HCT116 (cell line): ENCODE measurements around the gene ADARB2. TPM values are rescaled to one million over a fixed set of nuclear protein-coding genes. Genes with fewer than 3 reads are reported as not detected.

Experiments used
- ATAC-seq: fragments of 200-7000 bp; cut with Tn5 transposase; 2 replicates; pipeline ENCODE4 v1.9.1; 2020; ENCODE audit warnings: mild to moderate bottlenecking, moderate library complexity
- BruUV-seq: library from RNA; stranded (reverse); fragments of 400-500 nt; replicated peaks from 2 replicates; lab custom pipeline; 2021; lab: Mats Ljungman, UMichigan
- CTCF ChIA-PET: fragments of 300-600 bp; sonication (Branson Sonifier 250); formaldehyde crosslinking; loops from one replicate; lab custom pipeline; 2021; ENCODE audit warnings: antibody characterized with exemption; lab: Charles Lee
- POLR2A ChIA-PET: fragments of 300-600, 350-600 bp; sonication (Branson Sonifier 250); formaldehyde crosslinking; loops from one replicate; lab custom pipeline; 2021; ENCODE audit warnings: antibody characterized with exemption; lab: Charles Lee
- RAD21 ChIA-PET, 2 experiments: fragments of 300-600 bp; sonication (Branson Sonifier 250); formaldehyde crosslinking; loops; one replicate each; lab custom pipeline; 2023; ENCODE audit warnings: low total read pairs in 2 of 2; ENCODE audit not compliant: uncharacterized antibody in 2 of 2, unreplicated experiment in 2 of 2, low non-redundant PET in 1 of 2; lab: Charles Lee
- DNase-seq: peaks from one replicate; pipeline ENCODE4 v3.0.0-alpha.2; 2010; ENCODE audit warnings: low read depth, low spot score
- H2AFZ ChIP-seq: fragments of 200-600 bp; shearing (Covaris generic), sonication (generic); 2 replicates; pipeline ENCODE4 v1.6.1; 2017; ENCODE audit warnings: low read depth, mixed run types, mixed read lengths, antibody characterized with exemption, low read length; ENCODE audit not compliant: poor library complexity, severe bottlenecking
- H3K27ac ChIP-seq: 2 replicates; pipeline ENCODE4 v1.5.1; 2012; ENCODE audit warnings: low read depth, low read length
- H3K27me3 ChIP-seq: fragments of 200-600 bp; sonication (generic); 2 replicates; pipeline ENCODE4 v1.6.1; 2016; ENCODE audit warnings: mixed run types, low read length, mixed read lengths; ENCODE audit not compliant: insufficient read depth
- H3K36me3 ChIP-seq, 2 experiments: fragments of 200-500 bp in 1 of 2; fragments of 200-600 bp in 1 of 2; sonication (Bioruptor generic) in 1 of 2; sonication (generic) in 1 of 2; 2 replicates each; pipeline versions ENCODE4 v1.5.1 to v1.6.1; 2014 to 2016; ENCODE audit warnings: low read length in 2 of 2, inconsistent platforms in 1 of 2, mixed read lengths in 1 of 2, mixed run types in 1 of 2; ENCODE audit not compliant: insufficient read depth in 2 of 2, control insufficient read depth in 1 of 2
- H3K4me1 ChIP-seq, 2 experiments: fragments of 200-600 bp in 1 of 2; sonication (generic) in 1 of 2; 2 replicates each; pipeline versions ENCODE4 v1.5.1 to v1.6.1; 2012 to 2017; ENCODE audit warnings: low read length in 2 of 2, inconsistent platforms in 1 of 2, mild to moderate bottlenecking in 1 of 2, mixed read lengths in 1 of 2, mixed run types in 1 of 2, moderate library complexity in 1 of 2; ENCODE audit not compliant: insufficient read depth in 2 of 2, control insufficient read depth in 1 of 2
- H3K4me2 ChIP-seq: fragments of 200-600 bp; sonication (generic); 2 replicates; pipeline ENCODE4 v1.6.1; 2017; ENCODE audit warnings: mixed run types, low read length, mixed read lengths
- H3K4me3 ChIP-seq, 2 experiments: fragments of 200-600 bp in 1 of 2; sonication (generic) in 1 of 2; replicated peaks in 1 of 2; 2 replicates each; pipeline ENCODE4 v1.5.1; 2011 to 2016; ENCODE audit warnings: low read length in 2 of 2, control low read depth in 1 of 2, low read depth in 1 of 2, mild to moderate bottlenecking in 1 of 2, mixed read lengths in 1 of 2, mixed run types in 1 of 2
- H3K79me2 ChIP-seq: fragments of 200-600 bp; sonication (generic); 2 replicates; pipeline ENCODE4 v1.6.1; 2017; ENCODE audit warnings: mild to moderate bottlenecking, mixed run types, low read length, moderate library complexity, mixed read lengths; ENCODE audit not compliant: insufficient read depth
- H3K9ac ChIP-seq: fragments of 200-600 bp; sonication (generic); 2 replicates; pipeline ENCODE4 v1.6.1; 2016; ENCODE audit warnings: low read length, mixed read lengths
- H3K9me2 ChIP-seq: fragments of 200-600 bp; sonication (generic), shearing (Covaris generic); 2 replicates; pipeline ENCODE4 v1.6.1; 2017; ENCODE audit warnings: mixed run types, mild to moderate bottlenecking, moderate library complexity; ENCODE audit not compliant: insufficient read depth
- H3K9me3 ChIP-seq, 2 experiments: fragments of 200-500 bp in 1 of 2; fragments of 200-600 bp in 1 of 2; sonication (Bioruptor generic) in 1 of 2; sonication (generic) in 1 of 2; 2 replicates each; pipeline ENCODE4 v1.6.1; 2014 to 2017; ENCODE audit warnings: low read length in 2 of 2, mixed read lengths in 2 of 2, inconsistent platforms in 1 of 2, low read depth in 1 of 2, mild to moderate bottlenecking in 1 of 2, mixed run types in 1 of 2, moderate library complexity in 1 of 2; ENCODE audit not compliant: control insufficient read depth in 1 of 2, insufficient read depth in 1 of 2
- H4K20me1 ChIP-seq: fragments of 200-600 bp; sonication (generic), shearing (Covaris generic); 2 replicates; pipeline ENCODE4 v1.6.1; 2017; ENCODE audit warnings: mixed run types, mild to moderate bottlenecking, moderate library complexity; ENCODE audit not compliant: insufficient read depth
- ATF3 ChIP-seq: IDR thresholded peaks from 2 replicates; pipeline ENCODE4 v1.6.1; 2012
- CBX3 ChIP-seq: IDR thresholded peaks from 2 replicates; pipeline ENCODE4 v1.6.1; 2012; ENCODE audit warnings: low read depth
- CTCF ChIP-seq, 3 experiments: fragments of 200-600 bp in 1 of 3; sonication (generic) in 1 of 3; IDR thresholded peaks in 2 of 3; conservative IDR thresholded peaks in 1 of 3; 2 replicates each; pipeline ENCODE4 v1.5.1; 2012 to 2017; ENCODE audit warnings: low read depth in 2 of 3, low read length in 2 of 3, antibody characterized with exemption in 1 of 3, borderline replicate concordance in 1 of 3, control low read depth in 1 of 3, mild to moderate bottlenecking in 1 of 3, mixed read lengths in 1 of 3, mixed run types in 1 of 3, moderate library complexity in 1 of 3; ENCODE audit not compliant: insufficient read depth in 1 of 3
- ELF1 ChIP-seq: IDR thresholded peaks from 2 replicates; pipeline ENCODE4 v1.6.1; 2012; ENCODE audit warnings: low read depth, borderline replicate concordance
- EZH2 ChIP-seq: fragments of 200-600 bp; sonication (generic); IDR thresholded peaks from 2 replicates; pipeline ENCODE4 v1.6.1; 2017; ENCODE audit warnings: antibody characterized with exemption, mixed run types
- EZH2phosphoT487 ChIP-seq: fragments of 200-600 bp; IDR thresholded peaks from 2 replicates; pipeline ENCODE4 v1.6.1; 2018; ENCODE audit warnings: antibody characterized with exemption, borderline replicate concordance
- FOSL1 ChIP-seq: IDR thresholded peaks from 2 replicates; pipeline ENCODE4 v1.6.1; 2012; ENCODE audit warnings: low read depth
- MAX ChIP-seq: IDR thresholded peaks from 2 replicates; pipeline ENCODE4 v1.6.1; 2012
- POLR2A ChIP-seq: IDR thresholded peaks from 2 replicates; pipeline ENCODE4 v1.7.0; 2011; ENCODE audit warnings: borderline replicate concordance; ENCODE audit not compliant: insufficient read depth, insufficient read length; ENCODE audit errors: extremely low read depth
- POLR2AphosphoS5 ChIP-seq: IDR thresholded peaks from 2 replicates; pipeline ENCODE4 v1.6.1; 2011; ENCODE audit warnings: mild to moderate bottlenecking, low read depth, low read length, moderate library complexity
- REST ChIP-seq: IDR thresholded peaks from 2 replicates; pipeline ENCODE4 v1.6.1; 2012; ENCODE audit warnings: low read depth
- SP1 ChIP-seq: IDR thresholded peaks from 2 replicates; pipeline ENCODE4 v1.6.1; 2012; ENCODE audit warnings: low read depth
- SRF ChIP-seq: IDR thresholded peaks from 2 replicates; pipeline ENCODE4 v1.6.1; 2012; ENCODE audit warnings: low read depth
- YY1 ChIP-seq: IDR thresholded peaks from 2 replicates; pipeline ENCODE4 v1.6.1; 2011; ENCODE audit warnings: low read length, low read depth, moderate library complexity, mild to moderate bottlenecking; ENCODE audit not compliant: insufficient replicate concordance; ENCODE audit errors: extremely low read depth
- ZNF274 ChIP-seq: fragments of 200-500 bp; sonication (Bioruptor generic); IDR thresholded peaks from 2 replicates; pipeline ENCODE4 v1.6.1; 2014; ENCODE audit warnings: mild to moderate bottlenecking, low read depth, low read length, inconsistent platforms
- intact Hi-C: fragments of 100-400 bp; cut with micrococcal nuclease; formaldehyde crosslinking; loops from 2 replicates; pipeline ENCODE4 v1.10.0; 2022
- total RNA-seq: library from RNA; stranded (reverse); gene quantifications from one replicate; pipeline ENCODE4 v1.2.1, GENCODE V29; 2021; ENCODE audit not compliant: unreplicated experiment

Gene ADARB2
- total RNA-seq, 1 experiment from 2014 or later: not detected

- ATAC-seq (no peak), DNase-seq (no peak)
- Histone ChIP-seq H3K79me2 (no peaks in the 10 kb centered on the region), H3K9me3 (no peaks in the 10 kb centered on the region), H3K9me2 (no peaks in the 10 kb centered on the region), H3K9ac (no peak overlapping the region), H3K36me3 (no peaks in the 10 kb centered on the region), H3K4me2 (no peak overlapping the region), H2AFZ (no peak overlapping the region), H3K27ac (no peak overlapping the region), H3K27me3 (0 out of 2 replicates have a peak, but pooled peaks cover 4% of the 10 kb centered on the region), H4K20me1 (no peaks in the 10 kb centered on the region; the same call in 1 of the 2 replicates), H3K4me3 (no peak overlapping the region)
- intact Hi-C loops: no loop called here
- CTCF ChIA-PET: no interaction called here
- RAD21 ChIA-PET: no interaction called here
- no TSS peak for BruUV-seq
- POLR2A ChIA-PET: no interaction called here
- TF ChIP-seq FOSL1 (no peak), EZH2phosphoT487 (no peak), YY1 (no peak), ATF3 (no peak), MAX (no peak), EZH2 (no peak), SRF (no peak), POLR2A (no peak), SP1 (no peak), POLR2AphosphoS5 (no peak), CBX3 (no peak), REST (no peak), CTCF (IDR thresholded peaks at IDR 0.05 in 2 of 3, conservative IDR thresholded peaks at IDR 0.05 in 1 of 3; ENCODE audit: borderline replicate concordance in 1 of 3, insufficient read depth in 1 of 3, low read depth in 2 of 3, low read length in 2 of 3) (no peak), ZNF274 (no peak), ELF1 (no peak)
- TF ChIP-seq, all 23 proteins: peak for 0
- peaks cover 0 to under 1% of the 10 kb centered on the region in 2 experiments; a peak in 1 of 4 replicates for H3K4me1 ChIP-seq
Observed at GRCh38 chr10:1394155-1394912, 343.0 kb downstream of the ADARB2 start.
